ENCODE data around the gene TIMM44.
"Not testable (repeated sequence)": the region's sequence is repeated elsewhere in the genome, so short reads cannot be mapped to it uniquely, and the experiment has no call there.

TIMM44 gene

DNA sequence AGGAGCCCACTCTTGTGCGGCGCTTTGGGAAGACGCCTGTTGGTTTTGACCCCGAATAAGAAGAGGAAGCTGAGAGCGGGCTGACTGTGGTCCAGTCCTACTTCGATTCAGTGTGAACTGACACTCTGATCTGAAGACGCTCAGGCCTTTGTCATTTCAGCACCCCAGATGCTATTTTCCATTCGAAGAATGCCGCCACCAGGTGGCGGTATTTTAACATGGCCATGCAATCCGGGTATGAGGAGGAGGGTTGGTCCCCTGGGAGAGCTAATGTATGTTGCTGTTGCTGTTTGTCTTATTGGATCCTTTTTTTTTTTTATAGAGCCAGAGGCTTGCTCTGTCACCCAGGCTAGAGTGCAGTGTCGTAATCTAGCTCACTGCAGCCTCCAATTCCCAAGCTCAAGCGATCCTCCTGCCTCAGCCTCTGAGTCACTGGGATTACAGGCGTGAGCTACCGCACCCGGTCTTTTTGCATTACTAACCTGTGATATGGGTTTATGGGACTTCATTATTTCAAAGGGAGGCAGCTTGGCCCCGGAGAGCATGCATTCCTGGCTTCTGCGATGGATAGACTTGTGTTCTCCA is 803 bp upstream of the TIMM44 start:
- peak; percentile 74 to 83 (median 79) for DNase-seq (ENCODE audit: low read depth in 3 of 3)

- DNase-seq (ENCODE audit: low read depth in 3 of 3): no peak
Observed at GRCh38 chr19:7942981-7943443, 454 bp downstream of the TIMM44 start.

- no peak for DNase-seq (ENCODE audit: low read depth in 3 of 3)
Observed at GRCh38 chr19:7941895-7942596, 1.4 kb downstream of the TIMM44 start.

GRCh38 chr19:7940841-7941240 is 2.6 kb downstream of the TIMM44 start:
- no peak for DNase-seq (ENCODE audit: low read depth in 3 of 3)

- DNase-seq (ENCODE audit: low read depth in 3 of 3): no peak
Observed at GRCh38 chr19:7934766-7935165, 8.7 kb downstream of the TIMM44 start.

DNA sequence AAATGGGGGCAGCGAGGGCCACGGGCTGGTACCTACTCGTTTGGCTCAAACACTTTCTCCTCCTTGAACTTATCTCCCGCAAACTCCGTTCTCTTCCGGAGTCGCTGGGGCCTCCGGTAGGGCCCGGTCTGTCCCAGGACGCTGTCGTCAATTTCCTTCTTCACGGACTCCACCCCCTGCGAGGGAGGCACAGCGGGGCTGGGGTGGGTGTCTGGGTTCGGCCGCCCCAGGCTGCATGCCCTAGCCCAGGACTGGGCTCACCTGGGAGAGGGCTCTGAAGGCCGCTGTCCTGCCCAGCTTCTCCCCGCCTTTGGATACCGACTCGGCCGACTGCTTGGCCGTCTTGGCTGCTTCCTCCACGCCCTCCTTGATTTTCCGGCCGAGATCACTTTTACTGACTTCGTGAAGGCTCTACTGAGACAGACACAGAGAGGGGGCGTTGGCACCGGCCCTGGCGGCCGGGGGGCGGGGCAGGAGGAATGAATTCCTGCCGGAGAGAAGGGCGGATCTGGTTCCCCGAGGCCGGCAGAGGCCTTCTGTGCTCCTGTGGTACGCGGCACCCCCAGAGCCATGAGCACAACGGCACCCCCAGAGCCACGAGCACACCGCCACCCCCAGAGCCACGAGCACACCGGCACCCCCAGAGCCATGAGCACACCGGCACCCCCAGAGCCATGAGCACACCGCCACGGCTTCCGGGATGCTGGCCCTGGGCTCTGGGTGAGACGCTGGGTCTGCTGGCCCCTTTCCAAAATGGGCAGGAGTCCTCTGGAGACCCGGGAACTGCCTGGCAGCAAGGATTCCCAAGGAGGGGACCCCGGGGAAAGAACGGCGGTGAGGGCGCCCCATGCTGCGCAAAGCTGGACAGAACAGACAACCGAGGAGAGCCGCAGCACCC is 9.4 kb downstream of the TIMM44 start:
- no peak for DNase-seq (ENCODE audit: low read depth in 3 of 3)

DNA sequence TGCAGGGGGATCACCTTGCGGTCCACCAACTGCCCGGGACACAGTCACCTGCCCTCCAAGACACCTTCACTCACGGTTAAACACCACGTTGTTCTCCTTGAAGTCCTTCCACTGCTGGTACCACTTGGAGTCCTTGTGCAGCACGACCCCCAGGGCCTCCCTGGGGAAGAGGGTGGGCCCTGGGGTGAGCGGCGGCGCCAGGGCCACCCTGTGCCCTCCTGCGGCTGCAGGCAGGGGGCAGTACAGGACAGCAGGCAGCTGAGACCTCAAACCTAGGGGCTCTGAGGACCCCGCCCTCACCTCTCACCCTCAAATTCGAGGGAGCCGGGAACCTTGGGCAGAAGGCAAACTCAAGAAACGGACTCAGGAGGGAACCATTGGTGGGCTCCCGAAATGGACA is 10.1 kb downstream of the TIMM44 start:
- no peak for DNase-seq (ENCODE audit: low read depth in 3 of 3)

DNA sequence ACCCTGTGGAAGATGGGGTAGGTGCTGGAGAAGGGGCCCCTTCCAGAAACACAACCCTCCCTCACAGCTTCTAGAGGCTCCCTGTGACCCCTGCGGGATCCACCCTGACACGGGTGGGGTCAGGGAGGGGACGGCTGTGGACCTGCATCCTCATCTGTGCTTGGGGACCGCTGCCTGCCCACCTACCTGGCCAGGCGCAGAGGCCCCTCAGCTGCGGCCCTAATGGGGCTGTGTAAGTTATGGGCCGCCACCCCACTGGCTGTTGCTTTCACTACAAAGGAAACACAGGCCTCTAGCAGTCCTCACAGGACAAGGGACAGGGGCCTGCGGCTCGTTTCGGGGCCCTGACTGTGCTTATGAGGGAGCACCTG is 10.6 kb downstream of the TIMM44 start:
- DNase-seq (ENCODE audit: low read depth in 3 of 3): no peak

GRCh38 chr19:7932276-7932929 is 11.1 kb downstream of the TIMM44 start:
- no peak for DNase-seq (ENCODE audit: low read depth in 3 of 3)

- no peak for DNase-seq (ENCODE audit: low read depth in 3 of 3)
Observed at GRCh38 chr19:7931221-7932061, 12.0 kb downstream of the TIMM44 start.

DNA sequence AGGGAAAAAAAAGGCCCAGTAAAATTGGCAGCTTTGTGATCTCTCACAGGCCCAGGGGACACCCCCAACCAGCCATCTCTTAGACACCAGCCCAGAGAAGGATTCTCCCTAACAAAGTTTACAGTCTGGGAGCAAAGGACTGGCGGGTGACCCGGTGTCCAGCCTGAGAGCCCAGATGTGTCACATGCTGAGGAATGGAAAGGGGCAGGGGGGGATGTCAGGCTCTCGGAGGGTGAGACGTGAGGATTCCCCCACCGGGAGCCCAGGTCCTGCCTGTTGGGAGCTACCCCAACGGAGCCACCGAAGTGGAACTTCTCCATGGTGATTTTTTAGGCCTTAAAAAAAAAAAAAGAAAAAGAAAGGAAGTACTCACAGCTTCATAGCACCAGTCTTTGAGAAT is 12.7 kb downstream of the TIMM44 start:
- DNase-seq (ENCODE audit: low read depth in 3 of 3): no peak

DNA sequence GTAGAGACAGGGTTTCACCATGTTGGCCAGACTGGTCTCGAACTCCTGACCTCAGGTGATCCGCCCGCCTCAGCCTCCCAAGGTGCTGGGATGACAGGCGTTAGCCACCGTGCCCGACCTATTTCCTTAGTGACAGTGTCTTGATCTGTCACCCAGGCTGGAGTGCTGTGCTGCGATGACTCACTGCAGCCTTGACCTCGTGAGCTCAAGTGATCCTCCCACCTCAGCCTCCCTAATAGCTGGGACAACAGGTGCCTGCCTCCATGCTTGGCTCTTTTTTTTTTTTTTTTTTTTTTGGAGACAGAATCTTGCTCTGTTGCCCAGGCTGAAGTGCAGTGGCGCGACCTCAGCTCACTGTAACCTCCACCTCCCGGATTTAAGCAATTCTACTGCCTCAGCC is 13.4 kb downstream of the TIMM44 start:
- DNase-seq (ENCODE audit: low read depth in 3 of 3): not testable (repeated sequence)

DNA sequence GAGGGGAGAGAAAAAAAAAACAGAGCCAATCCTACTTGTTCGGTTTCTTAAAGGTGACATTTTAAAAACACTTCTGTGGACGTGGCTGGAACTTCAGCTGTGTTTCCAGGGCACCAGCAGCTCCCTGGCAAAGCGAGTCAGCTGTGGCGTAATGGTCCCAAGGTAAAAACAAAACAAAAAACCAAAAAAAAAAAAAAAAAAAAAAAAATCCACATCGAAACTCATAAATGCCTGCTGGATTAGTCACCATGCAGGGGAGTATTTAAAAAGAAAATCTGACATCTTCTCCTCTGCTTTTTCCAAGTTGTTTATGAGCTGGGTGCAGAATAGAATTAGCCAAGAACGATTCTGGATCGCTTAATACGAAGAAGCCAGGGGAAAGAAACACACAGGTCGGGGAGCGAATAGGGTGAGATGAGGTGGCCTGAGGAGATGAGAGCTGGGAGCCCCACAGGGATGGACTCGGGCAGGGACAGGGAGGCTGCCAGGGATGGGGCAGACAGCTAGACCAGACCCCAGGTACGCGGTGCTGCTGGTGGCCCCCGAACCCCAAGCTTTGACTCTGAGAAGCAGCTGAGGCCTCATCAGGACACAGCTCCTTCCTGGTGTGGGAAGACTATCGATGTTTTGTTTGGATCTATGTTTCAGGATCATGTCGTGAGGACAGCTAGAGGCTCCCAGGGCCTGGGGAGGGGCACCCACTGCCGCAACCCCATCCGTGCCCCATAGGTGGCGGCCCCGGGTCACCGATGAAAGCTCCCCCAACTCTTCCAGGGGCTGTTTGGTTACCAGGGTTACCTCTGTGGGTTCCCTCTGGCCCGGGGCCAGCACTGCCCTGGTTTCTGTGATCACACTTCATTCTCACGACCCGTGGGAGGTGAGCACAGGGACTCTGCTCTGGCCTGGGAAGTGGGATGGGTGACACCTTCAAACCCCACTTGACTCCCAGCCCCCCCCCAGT is 14.4 kb downstream of the TIMM44 start:
- peak in 1 of 3 donors; percentile 55 for DNase-seq (ENCODE audit: low read depth in 3 of 3)

DNA sequence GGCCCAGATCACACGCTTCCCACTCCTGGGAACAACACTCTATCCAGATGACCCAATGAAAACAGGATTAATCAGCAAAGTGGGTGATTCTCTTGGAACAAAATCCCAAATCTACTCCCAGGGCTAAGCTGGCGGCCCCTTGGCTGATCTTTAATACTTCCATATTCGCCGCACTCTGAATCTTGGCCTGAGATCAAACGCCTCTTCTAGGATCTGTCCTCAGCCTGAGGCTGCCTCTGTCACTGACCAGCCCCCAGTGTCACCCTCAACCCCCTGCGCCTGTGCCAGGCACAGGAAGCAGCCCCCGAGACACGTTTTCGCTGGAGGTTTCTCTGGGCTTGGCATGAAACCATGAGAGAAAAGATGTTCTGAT is 15.1 kb downstream of the TIMM44 start:
- no peak for DNase-seq (ENCODE audit: low read depth in 3 of 3)

GRCh38 chr19:7927605-7928333 is 15.7 kb downstream of the TIMM44 start:
- no peak for DNase-seq (ENCODE audit: low read depth in 3 of 3)

GRCh38 chr19:7926727-7927604 is 16.5 kb downstream of the TIMM44 start:
- no peak for DNase-seq (ENCODE audit: low read depth in 3 of 3)

DNA sequence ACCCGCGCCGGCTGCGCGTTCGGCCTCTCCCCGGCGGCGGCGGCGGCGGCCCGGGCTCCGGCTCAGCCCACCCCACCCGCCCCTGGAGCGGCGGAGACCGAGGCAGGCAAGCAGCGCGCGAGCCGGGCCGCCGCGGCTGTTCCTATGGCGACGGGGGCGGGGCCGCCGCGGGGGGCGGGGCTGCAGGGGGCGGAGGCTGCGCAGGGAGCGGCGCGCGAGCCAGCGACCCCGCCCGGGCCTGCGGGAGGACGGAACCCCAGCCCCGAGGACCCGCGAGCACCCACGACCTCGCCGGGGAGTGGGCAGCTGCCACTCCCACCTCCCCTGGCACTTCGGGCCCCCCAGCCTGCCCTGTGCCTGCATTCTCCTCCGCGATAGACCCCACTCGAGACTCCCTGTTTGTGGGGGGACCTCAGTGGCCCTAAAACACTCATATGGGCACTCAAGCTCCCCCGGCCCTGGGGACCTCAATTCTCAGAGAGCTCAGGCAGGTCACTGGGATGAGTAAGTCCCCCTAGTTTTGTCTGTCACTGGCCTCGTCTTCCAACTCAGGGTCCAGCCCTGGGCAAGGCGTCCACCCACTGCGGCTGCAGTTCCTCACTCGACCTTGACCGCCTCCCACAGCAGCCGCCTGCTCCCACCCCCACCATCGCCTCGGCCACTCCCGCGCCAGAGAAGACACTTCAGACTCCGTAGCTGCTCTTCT is 17.3 kb downstream of the TIMM44 start, which contains the start of gene CTXN1:
CTXN1 (minus strand) TSS at position 115 of the 706 bp plus-strand sequence. CDS start 597 bp downstream, outside the sequence.
- peak in 2 of 3 donors; percentile 53 to 72 for DNase-seq (ENCODE audit: low read depth in 3 of 3)

Measured in stimulated activated CD4-positive, alpha-beta T cell treated with anti-CD3 and anti-CD28 coated beads, TNF-alpha, amount 100 ng/mL, for 48 hours (primary cell).